Sigmoid colon (tissue), 7 donors: ENCODE measurements around the gene NAP1L4. TPM values are rescaled to one million over a fixed set of nuclear protein-coding genes. Genes with fewer than 3 reads are reported as not detected.

Experiments
- DNase-seq: peaks from one replicate; pipeline ENCODE4 v3.0.0-alpha.2; 2019
- H3K27ac ChIP-seq, 4 donors: fragments of 200-600 bp; sonication (generic); one replicate each; pipeline ENCODE4 v1.5.1; 2016 to 2019; ENCODE audit warnings: mild to moderate bottlenecking in 1 of 4
- H3K27me3 ChIP-seq, 3 donors: fragments of 200-600 bp; sonication (generic); one replicate each; pipeline ENCODE4 v1.5.1; 2019; ENCODE audit warnings: mild to moderate bottlenecking in 1 of 3
- H3K36me3 ChIP-seq, 4 donors: fragments of 200-600 bp; sonication (generic); one replicate each; pipeline ENCODE4 v1.5.1; 2016 to 2019
- H3K4me1 ChIP-seq, 4 donors: fragments of 200-600 bp; sonication (generic); one replicate each; pipeline ENCODE4 v1.5.1; 2017 to 2019
- H3K4me3 ChIP-seq, 4 donors: fragments of 200-600 bp; sonication (generic); one replicate each; pipeline ENCODE4 v1.5.1; 2017 to 2019; ENCODE audit warnings: mild to moderate bottlenecking in 2 of 4, moderate library complexity in 1 of 4
- H3K9me3 ChIP-seq, 4 donors: fragments of 200-600 bp in 3 of 4; sonication (generic) in 3 of 4; one replicate each; pipeline versions ENCODE4 v1.5.1 to v1.6.1; 2013 to 2019
- EP300 ChIP-seq, 4 donors: sonication (generic); formaldehyde crosslinking; IDR thresholded peaks; one replicate each; pipeline ENCODE4 v1.6.1; 2017; ENCODE audit warnings: antibody characterized with exemption in 4 of 4
- POLR2A ChIP-seq, 2 donors: fragments of 450-650 bp; IDR thresholded peaks; one replicate each; pipeline ENCODE4 v1.6.1; 2016; ENCODE audit warnings: antibody characterized with exemption in 2 of 2, mild to moderate bottlenecking in 2 of 2, moderate library complexity in 2 of 2
- POLR2AphosphoS5 ChIP-seq, 4 donors: sonication (generic); formaldehyde crosslinking; IDR thresholded peaks; one replicate each; pipeline ENCODE4 v1.6.1; 2017; ENCODE audit warnings: antibody characterized with exemption in 4 of 4
- whole genome bisulfite sequencing, 2 donors: extraction: QIAGEN DNeasy Blood & Tissue Kit; methylation state at CpG; one replicate each; pipeline ENCODE4 v1.1.7; 2013; 5-methylcytosine and 5-hydroxymethylcytosine counted together
- intact Hi-C: fragments of 100-400 bp; cut with DNase I; formaldehyde crosslinking; loops from one replicate; pipeline ENCODE4 v1.15.1; 2023
- polyA plus RNA-seq, 3 donors: library from polyadenylated mRNA; stranded (reverse); fragments of 200-250 nt; gene quantifications; one replicate each; pipeline ENCODE4 v1.2.3, GENCODE V29; 2013
- total RNA-seq, 4 donors: library from RNA; depleted of rRNA; stranded (reverse); fragments of >200 nt; gene quantifications; one replicate each; pipeline ENCODE4 v1.1.0, GENCODE V29; 2016
- TF ChIP-seq, protein P1 (sequence below), 4 experiments: fragments of 450-650 bp in 3 of 4; fragments of 200-600 bp in 1 of 4; IDR thresholded peaks; one replicate each; pipeline ENCODE4 v1.5.1; 2016 to 2019; ENCODE audit warnings: antibody characterized with exemption in 4 of 4, mild to moderate bottlenecking in 3 of 4, moderate library complexity in 2 of 4
- donor health status: healthy with polysubstance abuse.
- donor health status: Bipolar disorder and iron deficiency.
- donor health status: healthy.

NAP1L4 gene
- total and polyA plus RNA-seq, 7 donors: 55.9 to 102 (median 88.7) TPM

DNA sequence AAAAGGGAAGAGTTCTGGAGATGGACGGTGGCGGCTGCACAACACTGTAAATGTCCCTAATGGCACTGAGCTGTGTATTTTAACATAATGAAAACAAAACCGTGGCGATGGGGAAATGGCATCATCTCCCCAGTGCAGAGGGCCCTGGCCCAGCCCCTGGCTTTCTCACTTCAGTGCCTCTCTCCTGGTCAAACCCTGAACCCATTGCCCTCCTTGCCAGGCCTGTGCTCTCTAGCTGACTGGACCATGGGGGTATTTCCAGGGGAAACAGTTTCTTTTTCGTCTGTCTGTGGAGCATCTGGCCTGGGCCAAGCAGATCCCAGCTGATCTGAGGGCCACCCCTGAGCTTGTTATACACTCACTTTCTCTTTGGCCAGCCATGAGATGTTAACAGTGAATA lies 17.4 kb upstream of the NAP1L4 start:
- no peaks in the 10 kb centered on the region for H3K27me3 ChIP-seq
- 70 to 79% methylated on average over 5 of the region's 5 CpGs for WGBS, 2 donors
- no peak overlapping the region for H3K4me3 ChIP-seq
- peaks cover 15 to 98% (median 56%) of the 10 kb centered on the region in 4 donors for H3K36me3 ChIP-seq
- H3K9me3 ChIP-seq: no peaks in the 10 kb centered on the region
- intact Hi-C loops: no loop called here
- H3K4me1 ChIP-seq: no peaks in the 10 kb centered on the region
- peak; percentile 33 for DNase-seq
- no peak for TF ChIP-seq EP300 (IDR thresholded peaks at IDR 0.05)
- TF ChIP-seq POLR2AphosphoS5 (IDR thresholded peaks at IDR 0.05): no peak
- TF ChIP-seq, protein P1, sequence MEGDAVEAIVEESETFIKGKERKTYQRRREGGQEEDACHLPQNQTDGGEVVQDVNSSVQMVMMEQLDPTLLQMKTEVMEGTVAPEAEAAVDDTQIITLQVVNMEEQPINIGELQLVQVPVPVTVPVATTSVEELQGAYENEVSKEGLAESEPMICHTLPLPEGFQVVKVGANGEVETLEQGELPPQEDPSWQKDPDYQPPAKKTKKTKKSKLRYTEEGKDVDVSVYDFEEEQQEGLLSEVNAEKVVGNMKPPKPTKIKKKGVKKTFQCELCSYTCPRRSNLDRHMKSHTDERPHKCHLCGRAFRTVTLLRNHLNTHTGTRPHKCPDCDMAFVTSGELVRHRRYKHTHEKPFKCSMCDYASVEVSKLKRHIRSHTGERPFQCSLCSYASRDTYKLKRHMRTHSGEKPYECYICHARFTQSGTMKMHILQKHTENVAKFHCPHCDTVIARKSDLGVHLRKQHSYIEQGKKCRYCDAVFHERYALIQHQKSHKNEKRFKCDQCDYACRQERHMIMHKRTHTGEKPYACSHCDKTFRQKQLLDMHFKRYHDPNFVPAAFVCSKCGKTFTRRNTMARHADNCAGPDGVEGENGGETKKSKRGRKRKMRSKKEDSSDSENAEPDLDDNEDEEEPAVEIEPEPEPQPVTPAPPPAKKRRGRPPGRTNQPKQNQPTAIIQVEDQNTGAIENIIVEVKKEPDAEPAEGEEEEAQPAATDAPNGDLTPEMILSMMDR (IDR thresholded peaks at IDR 0.05): no peak
- TF ChIP-seq POLR2A (IDR thresholded peaks at IDR 0.05): no peak
- H3K27ac ChIP-seq: no peak overlapping the region

DNA sequence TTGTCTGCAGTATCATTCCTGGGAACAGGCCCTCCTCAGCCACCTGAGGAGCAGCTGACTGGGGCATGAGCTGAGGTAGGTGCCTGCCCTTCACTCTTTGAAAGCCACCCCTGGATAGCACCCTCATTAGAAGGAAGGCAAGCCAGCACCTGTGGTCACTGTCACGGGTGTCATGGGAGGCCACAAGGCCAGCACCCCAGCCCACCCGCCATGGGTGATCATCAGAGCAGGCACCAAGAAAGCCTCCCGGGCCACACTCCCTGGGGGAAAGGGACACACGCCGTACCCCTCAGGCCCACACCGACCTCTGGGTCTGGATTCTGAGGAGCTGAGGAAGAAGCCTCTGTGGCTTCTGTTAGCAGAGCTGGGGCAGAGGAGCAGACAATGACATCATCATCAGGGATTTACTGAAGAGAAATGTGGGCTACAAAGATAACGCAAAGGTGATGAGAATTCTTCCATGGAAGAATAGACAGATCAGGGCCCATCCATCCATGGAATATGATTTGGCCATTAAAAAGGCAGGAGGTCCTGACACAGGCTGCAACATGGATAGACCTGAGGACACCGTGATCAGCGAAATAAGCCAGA lies 16.7 kb upstream of the NAP1L4 start:
- Histone ChIP-seq H3K27me3 (no peaks in the 10 kb centered on the region), H3K27ac (no peak overlapping the region), H3K4me3 (no peak overlapping the region), H3K4me1 (no peaks in the 10 kb centered on the region), H3K9me3 (no peaks in the 10 kb centered on the region), H3K36me3 (peaks cover 12 to 98% (median 57%) of the 10 kb centered on the region in 4 donors)
- intact Hi-C loops: no loop called here
- 95 to 97% methylated on average over 9 of the region's 9 CpGs for WGBS, 2 donors
- peak; percentile 56 for DNase-seq
- TF ChIP-seq POLR2A (IDR thresholded peaks at IDR 0.05): peak in 1 of 2 donors; percentile 2
- TF ChIP-seq, protein P1 (IDR thresholded peaks at IDR 0.05): no peak
- no peak for TF ChIP-seq EP300 (IDR thresholded peaks at IDR 0.05)
- TF ChIP-seq POLR2AphosphoS5 (IDR thresholded peaks at IDR 0.05): no peak

DNA sequence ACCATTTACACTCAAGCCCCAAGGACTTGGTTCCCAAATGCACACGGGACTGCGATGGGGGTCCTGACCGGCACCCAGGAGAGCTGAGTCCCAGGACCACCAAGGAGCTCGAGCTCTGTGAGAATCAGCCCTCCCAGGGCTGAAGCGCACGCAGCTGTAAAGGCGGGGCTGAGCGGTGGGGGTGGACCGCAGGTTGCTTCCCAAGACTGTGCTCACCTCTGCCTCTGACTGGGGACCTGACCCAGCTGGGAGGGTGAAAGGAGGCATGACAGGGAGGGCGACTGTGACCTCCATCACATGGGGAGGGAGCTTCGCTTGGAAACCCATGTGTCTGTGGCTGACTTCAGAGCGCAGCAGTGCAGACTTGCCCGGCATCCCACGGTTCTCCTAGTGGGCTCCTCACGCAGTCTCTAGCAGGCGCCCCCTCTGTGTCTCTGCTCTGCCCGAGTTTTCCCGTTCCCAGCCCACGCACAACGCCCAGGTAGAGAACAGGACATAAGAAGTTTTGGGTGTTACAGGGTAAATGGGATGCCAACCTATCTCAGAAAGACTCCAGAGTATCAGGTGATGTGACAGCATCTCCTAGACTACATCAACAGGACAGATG lies 15.4 kb upstream of the NAP1L4 start:
- WGBS, 2 donors: 94 to 95% methylated on average over 20 of the region's 20 CpGs
- intact Hi-C loops: no loop called here

DNA sequence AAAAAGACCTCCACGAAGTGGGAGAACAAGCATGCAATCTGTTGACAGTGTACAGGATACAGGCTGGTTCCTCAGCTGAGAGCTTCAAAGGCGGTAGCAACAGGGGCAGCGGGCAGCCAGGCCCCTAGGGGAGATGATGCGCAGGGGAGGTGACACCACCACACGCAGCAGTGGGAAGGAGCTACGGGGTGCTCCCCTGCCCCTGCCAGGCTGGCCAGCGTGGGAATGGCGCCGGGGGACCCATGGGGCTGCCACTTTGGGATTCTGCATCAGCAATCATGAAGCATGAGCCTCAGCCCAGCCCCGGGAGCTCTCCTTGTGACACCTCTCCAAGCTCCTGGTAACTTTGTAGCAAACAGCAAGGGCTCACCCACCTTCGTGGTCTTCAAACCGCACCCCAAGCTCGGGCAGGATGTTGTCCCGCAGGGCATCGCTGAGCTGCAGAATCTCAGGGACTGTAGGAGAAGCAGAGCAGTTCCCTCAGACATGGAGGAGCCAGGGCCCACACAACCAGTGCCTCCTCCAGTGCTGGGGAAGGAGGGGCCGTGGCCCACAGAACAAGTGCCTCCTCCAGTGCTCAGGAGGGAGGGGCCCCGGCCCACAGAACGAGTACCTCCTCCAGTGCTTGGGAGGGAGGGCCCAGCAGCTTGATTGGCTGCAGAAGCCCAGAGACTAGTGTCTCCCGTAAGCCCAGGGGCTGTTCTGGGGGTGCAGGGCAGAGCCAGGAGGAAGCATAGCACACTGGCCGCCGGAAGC lies 14.6 kb upstream of the NAP1L4 start:
- intact Hi-C loops: no loop called here
- no peaks in the 10 kb centered on the region for H3K27me3 ChIP-seq
- TF ChIP-seq POLR2A (IDR thresholded peaks at IDR 0.05): no peak
- no peak for TF ChIP-seq EP300 (IDR thresholded peaks at IDR 0.05)
- no peak for TF ChIP-seq POLR2AphosphoS5 (IDR thresholded peaks at IDR 0.05)
- TF ChIP-seq, protein P1 (IDR thresholded peaks at IDR 0.05): no peak
- no peaks in the 10 kb centered on the region for H3K9me3 ChIP-seq
- peak; percentile 63 for DNase-seq
- peaks cover 0 to 9% (median 5%) of the 10 kb centered on the region in 4 donors for H3K4me1 ChIP-seq
- H3K27ac ChIP-seq: no peak overlapping the region
- no peak overlapping the region for H3K4me3 ChIP-seq
- peaks cover 11 to 96% (median 53%) of the 10 kb centered on the region in 4 donors for H3K36me3 ChIP-seq
- 88 to 89% methylated on average over 21 of the region's 21 CpGs for WGBS, 2 donors

More for the DNA sequence above, 15.4 kb upstream of the NAP1L4 start:
- Histone ChIP-seq H3K27me3 (no peaks in the 10 kb centered on the region), H3K27ac (no peak overlapping the region), H3K9me3 (no peaks in the 10 kb centered on the region), H3K4me1 (peaks cover 0 to 2% (median 0%) of the 10 kb centered on the region in 4 donors), H3K4me3 (no peak overlapping the region), H3K36me3 (peaks cover 9 to 98% (median 59%) of the 10 kb centered on the region in 4 donors)
- TF ChIP-seq EP300 (IDR thresholded peaks at IDR 0.05) (no peak), POLR2A (IDR thresholded peaks at IDR 0.05) (no peak), POLR2AphosphoS5 (IDR thresholded peaks at IDR 0.05) (no peak)
- TF ChIP-seq, protein P1 (IDR thresholded peaks at IDR 0.05): no peak
- peak; percentile 41 for DNase-seq
